Fibroblast of pulmonary artery (primary cell): ENCODE results near the gene CPEB3.

Source experiments
- DNase-seq: peaks from one replicate; pipeline ENCODE4 v3.0.0-alpha.2; 2010; ENCODE audit warnings: low read depth
- H3K4me3 ChIP-seq: replicated peaks from 2 replicates; pipeline ENCODE4 v1.5.1; 2011; ENCODE audit warnings: low read depth, mild to moderate bottlenecking, control low read depth, low read length, moderate library complexity
- TF ChIP-seq, protein P1 (sequence below): IDR thresholded peaks from 2 replicates; pipeline ENCODE4 v1.5.1; 2011; ENCODE audit warnings: mild to moderate bottlenecking, control low read depth, low read length, inconsistent platforms; ENCODE audit errors: missing control alignments

CPEB3 gene

DNA sequence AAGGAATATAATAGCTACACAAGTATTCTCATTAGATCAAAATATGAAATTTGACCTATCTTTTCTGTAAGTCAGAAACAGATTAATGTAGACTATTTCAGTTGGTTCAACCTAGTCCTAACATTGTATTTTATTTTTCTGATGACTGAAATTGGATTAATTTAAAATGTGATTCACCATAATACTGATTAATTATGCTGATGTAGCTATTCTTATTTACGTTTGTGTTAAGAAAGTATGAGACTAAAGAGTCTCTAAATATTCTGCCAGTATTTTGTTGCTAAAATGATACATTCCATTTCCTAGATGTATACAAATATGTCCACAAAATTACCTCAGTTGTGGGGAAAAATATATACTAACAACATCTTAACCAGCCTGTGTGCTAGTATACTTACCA is 18.4 kb upstream of the CPEB3 start:
- no peak for DNase-seq
- no peak overlapping the region for H3K4me3 ChIP-seq
- TF ChIP-seq, protein P1, sequence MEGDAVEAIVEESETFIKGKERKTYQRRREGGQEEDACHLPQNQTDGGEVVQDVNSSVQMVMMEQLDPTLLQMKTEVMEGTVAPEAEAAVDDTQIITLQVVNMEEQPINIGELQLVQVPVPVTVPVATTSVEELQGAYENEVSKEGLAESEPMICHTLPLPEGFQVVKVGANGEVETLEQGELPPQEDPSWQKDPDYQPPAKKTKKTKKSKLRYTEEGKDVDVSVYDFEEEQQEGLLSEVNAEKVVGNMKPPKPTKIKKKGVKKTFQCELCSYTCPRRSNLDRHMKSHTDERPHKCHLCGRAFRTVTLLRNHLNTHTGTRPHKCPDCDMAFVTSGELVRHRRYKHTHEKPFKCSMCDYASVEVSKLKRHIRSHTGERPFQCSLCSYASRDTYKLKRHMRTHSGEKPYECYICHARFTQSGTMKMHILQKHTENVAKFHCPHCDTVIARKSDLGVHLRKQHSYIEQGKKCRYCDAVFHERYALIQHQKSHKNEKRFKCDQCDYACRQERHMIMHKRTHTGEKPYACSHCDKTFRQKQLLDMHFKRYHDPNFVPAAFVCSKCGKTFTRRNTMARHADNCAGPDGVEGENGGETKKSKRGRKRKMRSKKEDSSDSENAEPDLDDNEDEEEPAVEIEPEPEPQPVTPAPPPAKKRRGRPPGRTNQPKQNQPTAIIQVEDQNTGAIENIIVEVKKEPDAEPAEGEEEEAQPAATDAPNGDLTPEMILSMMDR: no peak

DNA sequence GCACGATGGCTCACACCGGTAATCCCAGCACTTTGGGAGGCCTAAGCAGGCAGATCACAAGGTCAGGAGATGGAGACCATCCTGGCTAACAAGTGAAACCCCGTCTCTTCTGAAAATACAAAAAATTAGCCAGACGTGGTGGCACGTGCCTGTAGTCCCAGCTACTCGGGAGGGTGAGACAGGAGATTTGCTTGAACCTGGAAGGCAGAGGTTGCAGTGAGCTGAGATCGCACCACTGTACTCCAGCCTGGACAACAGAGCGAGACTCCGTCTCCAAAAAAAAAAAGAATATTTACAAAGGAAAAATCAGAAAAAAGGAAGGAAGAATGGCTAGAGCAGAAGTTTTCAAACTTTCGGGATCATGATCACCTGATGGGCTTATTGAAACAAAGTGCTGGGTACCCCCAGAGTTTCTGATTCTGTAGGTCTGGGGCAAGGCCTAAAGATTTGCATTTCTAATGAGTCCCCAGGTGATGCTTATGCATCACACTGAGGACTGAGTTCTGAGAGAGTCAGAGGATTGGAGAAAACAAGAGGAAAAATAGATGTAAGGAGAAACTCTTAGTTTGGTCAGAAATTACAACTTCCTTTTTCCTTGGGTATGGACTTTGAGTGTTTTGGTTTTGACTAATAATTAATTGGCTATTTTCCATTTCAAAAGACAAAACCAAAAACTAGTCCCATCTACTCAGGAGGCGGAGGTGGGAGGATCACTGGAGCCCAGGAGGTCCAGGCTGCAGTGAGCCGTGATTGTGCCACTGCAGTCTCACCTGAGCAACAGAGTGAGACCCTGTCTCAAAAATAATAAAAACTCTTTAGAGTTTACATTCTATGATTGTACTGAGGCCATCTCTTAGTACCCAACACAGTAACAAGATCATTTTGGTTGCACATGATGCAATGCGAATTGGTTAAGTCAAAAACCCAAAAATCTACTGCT is 14.5 kb upstream of the CPEB3 start:
- TF ChIP-seq, protein P1: no peak
- no peak overlapping the region for H3K4me3 ChIP-seq
- no peak for DNase-seq

DNA sequence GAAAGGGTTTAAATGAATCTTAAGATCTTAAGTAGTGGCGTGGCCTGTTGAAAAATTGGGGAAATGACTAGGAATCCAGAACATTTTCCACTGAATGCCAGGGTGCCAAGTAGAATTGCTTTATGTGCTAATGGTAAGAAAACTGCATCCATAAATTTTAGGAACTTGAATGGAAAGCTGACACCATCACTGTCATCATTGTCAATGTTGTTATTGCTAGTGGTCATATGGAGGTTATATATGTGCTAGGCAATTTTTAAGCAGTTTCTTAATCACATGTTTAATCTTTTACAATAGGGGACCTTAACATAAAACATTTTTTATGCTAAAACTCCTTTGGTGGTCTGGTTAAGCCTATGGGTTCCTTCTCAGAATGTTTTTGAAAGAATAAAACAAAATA is 13.2 kb upstream of the CPEB3 start:
- DNase-seq: no peak
- TF ChIP-seq, protein P1: no peak
- H3K4me3 ChIP-seq: no peak overlapping the region

DNA sequence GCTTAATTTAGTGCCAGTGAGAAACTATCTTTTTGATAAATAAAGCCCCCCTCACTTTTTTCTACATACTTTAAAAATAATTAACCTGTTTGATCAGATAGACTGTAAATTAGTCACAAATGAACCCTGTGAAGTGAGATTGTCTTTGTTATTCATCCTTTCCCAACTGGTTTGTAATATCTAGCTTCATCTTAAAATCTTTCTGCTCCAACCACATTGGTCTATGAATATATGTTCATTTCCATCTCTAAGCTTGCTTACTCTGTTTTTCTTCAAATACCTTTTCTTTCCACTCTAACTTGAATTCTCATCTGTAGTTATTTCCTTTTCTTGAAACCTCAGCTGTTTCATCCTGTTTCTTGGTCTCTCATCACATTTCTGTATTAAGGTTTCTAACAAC is 12.2 kb upstream of the CPEB3 start:
- TF ChIP-seq, protein P1: no peak
- no peak for DNase-seq
- no peak overlapping the region for H3K4me3 ChIP-seq

DNA sequence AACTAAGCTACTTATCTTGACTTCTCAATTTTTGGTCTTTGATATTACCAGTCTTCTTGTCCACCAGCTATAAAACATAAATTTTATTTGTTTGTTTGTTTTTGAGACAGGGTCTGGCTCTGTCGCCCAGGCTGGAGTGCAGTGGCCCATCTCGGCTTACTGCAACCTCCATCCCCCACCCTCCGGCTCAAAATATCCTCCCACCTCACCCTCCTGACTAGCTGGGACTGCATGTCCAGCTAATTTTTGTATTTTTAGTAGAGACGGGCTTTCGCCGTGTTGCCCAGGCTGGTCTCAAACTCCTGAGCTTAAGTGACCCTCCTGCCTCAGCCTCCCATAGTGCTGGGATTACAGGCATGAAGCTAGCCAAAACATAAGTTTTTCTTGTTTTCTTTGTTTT is 7.6 kb upstream of the CPEB3 start:
- DNase-seq: no peak
- no peak overlapping the region for H3K4me3 ChIP-seq
- TF ChIP-seq, protein P1: no peak

DNA sequence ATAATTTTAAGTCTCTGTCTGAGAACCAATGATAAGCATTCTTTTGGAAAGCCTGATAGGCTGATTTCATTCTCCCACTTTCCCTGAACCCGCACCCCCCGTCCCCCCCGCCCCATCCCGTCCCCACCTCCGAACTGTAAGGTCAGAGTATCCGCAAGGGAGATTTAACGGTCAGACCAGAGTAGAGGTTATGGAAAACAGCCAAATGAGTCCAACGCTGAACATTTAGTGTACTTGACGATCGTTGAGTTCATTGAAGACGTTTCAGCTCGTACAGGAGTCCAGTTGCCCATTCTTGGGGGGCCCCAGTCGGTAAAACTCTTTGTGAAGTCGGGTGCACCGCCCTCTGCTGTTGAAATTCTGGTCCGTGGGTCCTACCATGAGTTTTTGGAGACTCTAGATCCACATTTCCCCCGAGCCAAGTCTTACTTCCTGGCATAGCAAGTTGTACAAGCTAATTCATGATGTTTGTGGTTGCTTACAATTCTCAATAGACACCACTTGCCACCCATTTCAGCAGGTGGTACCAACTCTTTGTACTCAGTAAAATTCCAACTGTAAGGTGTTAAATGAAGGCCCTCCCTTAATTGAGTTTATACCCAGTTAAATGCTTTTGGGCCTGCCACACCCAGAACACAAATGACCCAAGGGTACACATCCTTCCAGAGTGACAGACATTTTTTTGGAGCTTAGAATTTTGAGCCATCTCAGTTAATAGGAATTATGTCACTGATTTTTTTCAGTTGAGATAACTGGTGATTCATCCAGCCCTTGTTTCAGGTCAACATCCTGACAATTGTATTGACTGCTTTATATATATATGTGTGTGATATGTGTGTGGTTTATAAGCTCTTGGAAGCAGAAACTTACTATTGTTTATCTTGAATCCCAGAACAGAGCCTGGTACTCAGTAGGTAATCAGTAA is 1.3 kb upstream of the CPEB3 start:
- peak overlapping the region; percentile 94 for H3K4me3 ChIP-seq
- TF ChIP-seq, protein P1: peak; percentile 52
- peak; percentile 70 for DNase-seq
